Stimulated activated CD4-positive, alpha-beta T cell treated with anti-CD3 and anti-CD28 coated beads, Interleukin-2, amount 100 ng/mL, for 4 hours (primary cell): ENCODE data around the gene NKAP.
"Not testable (repeated sequence)": the region's sequence is repeated elsewhere in the genome, so short reads cannot be mapped to it uniquely, and the experiment has no call there.

Source experiments
- DNase-seq: peaks from one replicate; pipeline ENCODE4 v3.0.0-alpha.2; 2020; ENCODE audit warnings: low read depth

Gene NKAP

GRCh38 chrX:119943185-119943988 is at the start of gene NKAP:
TSS of gene NKAP (minus strand) at chrX:119943751. CDS start at chrX:119943605, 146 bp downstream.
- peak; percentile 61 for DNase-seq

- no peak for DNase-seq
Measured at GRCh38 chrX:119991005-119991787, 47.6 kb upstream of the NKAP start.

GRCh38 chrX:119990556-119991004 is 47.0 kb upstream of the NKAP start:
- no peak for DNase-seq

GRCh38 chrX:119989905-119990555 is 46.5 kb upstream of the NKAP start:
- DNase-seq, result no peak

GRCh38 chrX:119986203-119986602 is 42.7 kb upstream of the NKAP start:
- no peak for DNase-seq

GRCh38 chrX:119984652-119985051 is 41.1 kb upstream of the NKAP start:
- DNase-seq, result no peak

- no peak for DNase-seq
Measured at GRCh38 chrX:119983494-119983893, 39.9 kb upstream of the NKAP start.

GRCh38 chrX:119982145-119982544 is 38.6 kb upstream of the NKAP start:
- DNase-seq, result no peak

GRCh38 chrX:119981286-119982070 is 37.9 kb upstream of the NKAP start:
- DNase-seq, result no peak

- DNase-seq, result not testable (repeated sequence)
Measured at GRCh38 chrX:119977172-119977571, 33.6 kb upstream of the NKAP start.

- no peak for DNase-seq
Measured at GRCh38 chrX:119971184-119971583, 27.6 kb upstream of the NKAP start.

GRCh38 chrX:119970574-119970973 is 27.0 kb upstream of the NKAP start:
- DNase-seq, result no peak

- DNase-seq, result not testable (repeated sequence)
Measured at GRCh38 chrX:119966837-119967236, 23.3 kb upstream of the NKAP start.

- no peak for DNase-seq
Measured at GRCh38 chrX:119960625-119961024, 17.1 kb upstream of the NKAP start.

- not testable (repeated sequence) for DNase-seq
Measured at GRCh38 chrX:119955807-119956570, 12.4 kb upstream of the NKAP start.

- no peak for DNase-seq
Measured at GRCh38 chrX:119954374-119954773, 10.8 kb upstream of the NKAP start.

GRCh38 chrX:119948381-119948780 is 4.8 kb upstream of the NKAP start:
- no peak for DNase-seq

GRCh38 chrX:119945481-119945880 is 1.9 kb upstream of the NKAP start:
- DNase-seq, result no peak

- no peak for DNase-seq
Measured at GRCh38 chrX:119942831-119943184, 743 bp downstream of the NKAP start.

GRCh38 chrX:119942173-119942819 is 1.3 kb downstream of the NKAP start:
- no peak for DNase-seq

GRCh38 chrX:119941336-119941735 is 2.2 kb downstream of the NKAP start:
- no peak for DNase-seq
